ENCODE data around the gene TXK. TPM values are rescaled to one million over a fixed set of nuclear protein-coding genes. Genes with fewer than 3 reads are reported as not detected.

The TXK gene
- total and polyA plus RNA-seq, 7 donors: 0.55 to 7.5 (median 0.99) TPM; not detected in 2

GRCh38 chr4:48126621-48127020 is 7.4 kb downstream of the TXK start:
- WGBS, 2 donors: 93 to 95% methylated on average over 1 of the region's 1 CpG

GRCh38 chr4:48124870-48125269 is 9.2 kb downstream of the TXK start:
- WGBS, 2 donors: 74 to 85% methylated on average over 2 of the region's 2 CpGs
- Histone ChIP-seq H3K4me3 (no peak overlapping the region), H3K4me1 (peaks cover 0 to 8% (median 0%) of the 10 kb centered on the region in 4 donors), H3K36me3 (no peaks in the 10 kb centered on the region), H3K27ac (no peak overlapping the region), H3K27me3 (no peaks in the 10 kb centered on the region), H3K9me3 (no peaks in the 10 kb centered on the region)
- TF ChIP-seq POLR2A (IDR thresholded peaks at IDR 0.05): no peak
- DNase-seq: no peak
- intact Hi-C loops (cut with DNase I): no loop called here

More at GRCh38 chr4:48126621-48127020, 7.4 kb downstream of the TXK start:
- intact Hi-C loops (cut with DNase I): no loop called here
- Histone ChIP-seq H3K36me3 (no peaks in the 10 kb centered on the region), H3K27ac (no peak overlapping the region), H3K9me3 (no peaks in the 10 kb centered on the region), H3K4me3 (no peak overlapping the region), H3K4me1 (peaks cover 0 to 8% (median 0%) of the 10 kb centered on the region in 4 donors), H3K27me3 (no peaks in the 10 kb centered on the region)
- DNase-seq: no peak
- TF ChIP-seq CTCF (IDR thresholded peaks at IDR 0.05) (no peak), POLR2A (IDR thresholded peaks at IDR 0.05) (no peak), POLR2AphosphoS5 (IDR thresholded peaks at IDR 0.05) (no peak), EP300 (IDR thresholded peaks at IDR 0.05) (no peak)

GRCh38 chr4:48122756-48123155 is 11.3 kb downstream of the TXK start:
- intact Hi-C loops (cut with DNase I): no loop called here

GRCh38 chr4:48121180-48121579 is 12.9 kb downstream of the TXK start:
- Histone ChIP-seq H3K27ac (no peak overlapping the region), H3K9me3 (no peaks in the 10 kb centered on the region), H3K4me1 (no peaks in the 10 kb centered on the region), H3K27me3 (no peaks in the 10 kb centered on the region), H3K4me3 (no peak overlapping the region), H3K36me3 (no peaks in the 10 kb centered on the region)
- 90 to 93% methylated on average over 2 of the region's 2 CpGs for WGBS, 2 donors
- DNase-seq: no peak
- intact Hi-C loops (cut with DNase I): no loop called here
- no peak for TF ChIP-seq EP300 (IDR thresholded peaks at IDR 0.05)
- no peak for TF ChIP-seq POLR2A (IDR thresholded peaks at IDR 0.05)
- no peak for TF ChIP-seq POLR2AphosphoS5 (IDR thresholded peaks at IDR 0.05)
- no peak for TF ChIP-seq CTCF (IDR thresholded peaks at IDR 0.05)

More at GRCh38 chr4:48122756-48123155, 11.3 kb downstream of the TXK start:
- peaks cover 0 to 2% (median 0%) of the 10 kb centered on the region in 4 donors for H3K4me1 ChIP-seq
- DNase-seq: no peak
- H3K27me3 ChIP-seq: no peaks in the 10 kb centered on the region
- no peak overlapping the region for H3K27ac ChIP-seq
- H3K9me3 ChIP-seq: no peaks in the 10 kb centered on the region
- TF ChIP-seq POLR2A (IDR thresholded peaks at IDR 0.05): no peak
- TF ChIP-seq POLR2AphosphoS5 (IDR thresholded peaks at IDR 0.05): no peak
- no peak for TF ChIP-seq CTCF (IDR thresholded peaks at IDR 0.05)
- TF ChIP-seq EP300 (IDR thresholded peaks at IDR 0.05): no peak
- no peaks in the 10 kb centered on the region for H3K36me3 ChIP-seq
- no peak overlapping the region for H3K4me3 ChIP-seq
- 29 to 73% methylated on average over 1 of the region's 1 CpG for WGBS, 2 donors

GRCh38 chr4:48120132-48120531 is 13.9 kb downstream of the TXK start:
- Histone ChIP-seq H3K9me3 (no peaks in the 10 kb centered on the region), H3K4me1 (no peaks in the 10 kb centered on the region), H3K27me3 (no peaks in the 10 kb centered on the region), H3K4me3 (no peak overlapping the region), H3K36me3 (no peaks in the 10 kb centered on the region), H3K27ac (no peak overlapping the region)
- TF ChIP-seq POLR2AphosphoS5 (IDR thresholded peaks at IDR 0.05) (no peak), EP300 (IDR thresholded peaks at IDR 0.05) (no peak), CTCF (IDR thresholded peaks at IDR 0.05) (no peak), POLR2A (IDR thresholded peaks at IDR 0.05) (no peak)
- no peak for DNase-seq
- intact Hi-C loops (cut with DNase I): no loop called here
- 90 to 92% methylated on average over 13 of the region's 13 CpGs for WGBS, 2 donors
